HG03442 (cell line): ENCODE measurements around the gene NEK10.

Source experiments
- ATAC-seq: cut with Tn5 transposase; IDR thresholded peaks from one replicate; pipeline ENCODE4 v1.9.1; 2021; ENCODE audit warnings: mild to moderate bottlenecking, moderate library complexity; ENCODE audit not compliant: unreplicated experiment

Gene NEK10

DNA sequence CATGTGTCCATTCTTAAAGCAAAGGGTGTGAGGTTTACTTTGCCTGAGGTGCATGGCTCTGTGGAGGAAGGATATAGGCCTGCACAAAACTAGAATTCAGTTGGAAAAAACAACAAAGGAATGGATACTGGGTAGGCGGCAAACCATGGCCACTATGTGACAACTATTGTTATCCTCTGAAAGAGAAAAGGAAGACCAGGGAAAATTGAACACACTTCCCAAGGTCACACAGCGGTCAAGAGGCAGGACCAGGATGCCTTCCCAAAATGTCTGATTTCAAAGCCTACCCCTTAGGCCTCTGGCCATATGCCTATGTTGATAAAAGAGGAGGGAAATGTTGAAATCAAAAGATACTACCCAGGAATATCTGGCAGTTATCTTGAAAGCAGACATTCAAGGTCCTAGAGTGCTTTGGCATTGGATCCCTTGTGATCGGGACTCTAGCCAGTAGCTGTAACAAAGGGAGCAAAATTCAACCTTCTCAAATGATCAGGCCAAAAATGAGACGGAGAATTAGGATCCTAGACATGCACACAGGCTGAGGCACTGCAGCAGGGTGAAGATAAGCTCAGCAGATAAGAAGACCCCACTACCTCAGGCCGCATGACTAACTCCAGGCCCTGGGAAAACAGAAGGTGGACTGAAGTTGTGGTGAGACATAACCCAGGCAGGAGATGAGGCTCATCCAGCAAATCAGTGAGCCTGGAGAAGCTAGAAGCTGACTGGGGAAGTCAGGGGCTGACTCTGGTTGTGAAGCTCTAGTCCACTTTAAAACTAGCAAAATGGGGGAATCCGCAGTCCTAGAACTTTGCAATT is 292.2 kb downstream of the NEK10 start:
- ATAC-seq = no peak

- ATAC-seq = no peak
Observed at GRCh38 chr3:27074914-27075313, 294.3 kb downstream of the NEK10 start.

DNA sequence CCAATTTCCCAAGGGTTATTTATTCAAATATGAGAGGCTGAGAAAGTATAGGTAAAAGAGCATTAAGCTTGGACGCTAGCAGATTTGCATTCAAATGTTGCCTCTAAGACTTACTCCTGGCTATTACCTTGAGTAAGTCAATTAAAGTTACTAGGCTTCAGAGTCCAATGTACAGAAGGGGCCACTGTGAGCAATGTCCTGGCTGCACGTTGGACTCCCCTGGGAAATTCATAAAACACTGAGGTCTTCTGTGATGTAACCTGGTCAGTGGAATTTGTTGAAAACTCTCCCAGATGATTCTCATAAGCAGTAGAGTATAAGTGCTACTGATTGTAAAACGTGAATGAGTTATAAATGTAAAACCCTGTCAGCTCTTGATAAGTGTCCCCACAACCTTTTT is 295.3 kb downstream of the NEK10 start:
- no peak for ATAC-seq

DNA sequence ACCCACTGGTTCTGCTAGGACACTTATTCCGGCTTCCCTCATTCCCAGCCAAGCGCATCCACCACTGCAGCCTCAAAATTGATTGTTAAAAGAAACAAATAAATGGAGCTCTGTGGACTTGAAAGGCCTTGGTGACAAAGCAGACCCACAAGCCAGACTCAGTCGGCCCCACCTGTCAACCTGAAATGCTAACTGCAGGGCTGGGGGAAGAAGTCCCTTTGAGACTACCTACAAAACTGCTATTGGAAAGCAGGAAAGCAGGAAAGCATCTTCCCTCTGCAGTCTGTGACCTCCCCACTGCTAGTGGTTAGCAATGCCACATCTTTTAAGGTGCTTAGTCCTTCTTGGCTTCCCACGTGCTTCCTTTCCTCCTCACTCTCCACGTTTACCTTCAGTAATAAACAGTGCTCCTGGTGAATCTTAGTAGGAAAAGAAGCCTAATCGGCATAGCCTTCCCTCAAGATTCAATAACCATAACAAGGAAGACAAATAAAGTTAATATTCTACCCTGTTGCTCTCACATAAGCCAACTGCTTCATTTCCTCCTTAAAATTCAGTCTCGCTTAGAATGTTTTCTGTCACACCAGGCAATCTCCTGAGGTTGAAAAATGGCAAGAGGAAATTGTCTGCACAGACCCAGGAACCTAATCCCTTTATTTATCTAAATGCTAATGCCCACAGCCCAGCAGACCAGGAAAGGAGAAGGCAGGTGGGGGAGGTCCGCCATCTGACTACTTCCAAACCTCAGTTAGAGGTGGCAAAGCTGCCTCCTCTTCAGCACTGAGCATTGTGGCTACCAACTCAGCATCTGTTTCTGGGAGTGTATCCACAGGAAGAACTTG is 296.2 kb downstream of the NEK10 start:
- ATAC-seq = no peak

DNA sequence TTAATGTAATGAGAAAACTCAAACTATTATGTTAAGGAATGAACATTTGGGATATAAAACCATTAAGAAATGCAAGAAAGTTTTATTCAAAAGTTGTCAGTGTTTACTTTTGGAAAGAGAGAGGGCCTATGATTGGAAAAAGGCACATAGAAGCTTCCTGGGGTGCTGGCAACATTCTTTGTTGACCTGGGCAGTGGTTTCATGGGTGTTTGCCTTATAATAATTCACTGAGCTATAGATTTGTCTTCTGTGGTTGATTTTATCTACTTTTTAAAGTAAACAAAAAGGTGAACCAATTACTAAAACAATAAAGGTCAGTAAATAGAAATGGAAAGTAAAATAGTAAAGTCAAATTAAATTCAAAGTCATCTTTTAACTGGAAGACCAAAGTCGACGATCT is 308.8 kb downstream of the NEK10 start:
- ATAC-seq = no peak
